ENCODE results near the gene HCN2.
A peak's percentile ranks its signal among the peaks of the same experiment; 100 is the strongest.

Gene HCN2

DNA sequence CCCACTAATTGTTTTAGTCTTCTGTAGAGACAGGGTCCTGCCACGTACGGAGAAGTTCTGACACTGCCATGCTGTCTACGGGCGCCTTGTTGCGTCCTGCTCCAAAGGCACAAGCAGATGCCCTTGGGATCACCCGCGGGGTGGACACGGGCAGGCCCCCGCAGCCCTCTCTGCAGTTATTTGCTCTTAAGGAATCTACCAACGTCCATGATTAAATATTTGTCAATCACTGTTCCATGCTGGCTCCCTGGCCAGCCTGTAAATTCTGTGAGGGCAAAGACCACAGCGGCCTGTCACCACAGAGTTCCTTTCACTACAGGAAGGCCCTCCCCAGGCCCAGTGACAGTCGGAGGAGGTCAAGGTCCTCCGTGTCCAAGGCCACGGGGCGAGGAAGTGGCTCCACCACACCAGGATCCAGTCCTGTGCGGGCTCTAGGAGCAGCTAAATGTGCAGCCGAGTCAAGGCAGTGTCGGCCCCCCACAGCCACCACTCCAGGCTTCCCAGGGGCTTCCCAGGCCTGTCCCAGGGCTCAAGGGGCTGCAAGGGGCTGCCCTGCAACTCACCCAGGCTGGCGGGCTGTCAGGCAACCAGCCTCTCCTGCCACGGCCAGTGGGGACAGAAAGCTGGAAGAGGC lies 71.2 kb downstream of the HCN2 start:
- DNase-seq, result no peak

DNA sequence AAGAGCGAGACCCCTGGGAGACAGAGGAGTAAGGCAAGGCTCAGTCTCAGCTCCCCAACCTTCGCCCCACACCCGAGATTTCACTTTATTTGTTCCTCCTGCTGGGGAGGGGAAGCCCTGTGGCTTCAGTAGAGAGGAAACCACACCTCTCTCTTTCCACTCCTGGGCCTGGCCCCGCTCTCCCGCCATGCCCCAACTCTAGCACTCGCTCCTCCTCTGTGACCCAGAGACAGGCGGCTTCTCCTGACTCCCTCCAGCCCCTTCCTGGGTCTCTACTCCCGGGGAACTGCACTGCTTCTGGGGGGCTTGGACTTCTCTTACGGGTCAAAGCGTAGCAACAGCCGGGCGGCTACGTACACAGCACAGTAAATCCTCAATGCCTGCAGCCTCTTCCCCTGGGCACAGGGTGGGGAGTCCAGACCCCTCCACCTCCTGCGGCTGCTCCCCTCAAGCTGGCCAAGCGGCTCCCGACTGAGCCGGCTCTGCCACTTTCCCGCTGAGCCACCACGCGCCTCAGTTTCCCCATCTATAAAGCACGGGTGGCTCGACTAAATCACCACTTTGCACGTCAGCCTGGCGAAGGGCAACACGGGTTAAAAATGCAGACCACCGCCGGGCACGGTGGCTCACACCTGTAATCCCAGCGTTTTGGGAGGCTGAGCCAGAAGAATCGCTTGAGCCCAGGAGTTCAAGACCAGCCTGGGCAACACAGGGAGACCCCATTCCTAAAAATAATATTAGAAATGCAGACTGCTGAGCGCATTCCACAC lies 71.9 kb downstream of the HCN2 start:
- DNase-seq, result no peak

- no peak for DNase-seq
Observed at GRCh38 chr19:662207-662961, 72.7 kb downstream of the HCN2 start.

DNA sequence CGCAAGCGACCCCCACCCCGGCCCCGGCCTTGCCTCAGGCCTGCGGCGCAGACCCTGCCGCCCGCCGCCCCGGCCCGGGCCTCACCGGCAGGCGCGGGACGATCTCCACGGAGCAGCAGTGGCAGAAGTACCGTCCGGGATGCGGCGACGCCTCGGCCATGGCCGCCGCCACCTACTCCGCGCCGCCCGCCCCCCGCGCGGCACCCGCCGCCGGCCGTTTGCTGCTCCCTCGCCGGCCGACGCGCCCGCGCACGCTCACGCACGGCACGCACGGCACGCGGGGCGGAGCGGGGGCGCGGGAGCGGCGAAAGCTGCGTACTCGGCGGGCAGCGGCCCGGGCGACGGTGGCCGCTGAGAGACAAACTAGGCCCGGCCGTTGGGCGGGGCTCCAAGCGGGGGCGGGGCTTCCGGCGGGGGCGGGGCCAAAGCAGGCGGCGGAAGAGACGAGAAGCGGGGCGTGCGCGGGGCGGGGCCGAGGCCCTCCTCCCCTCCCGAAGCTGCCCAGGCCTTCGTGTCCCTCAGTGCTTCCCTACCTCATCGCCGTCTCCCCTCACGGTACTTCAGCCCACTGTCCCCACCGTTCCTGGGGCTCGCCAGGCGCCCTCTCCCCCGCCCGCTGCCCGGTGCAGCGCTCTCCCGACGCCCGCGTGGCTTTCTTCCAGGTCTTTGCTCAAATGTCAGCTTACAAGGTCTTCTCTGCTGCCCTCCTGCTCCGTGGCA lies 73.4 kb downstream of the HCN2 start, which contains the start of gene RNF126:
Gene RNF126, minus strand, starts transcription at position 253 of the 720 bp plus-strand sequence. Its CDS starts 93 bp downstream, at position 160.
- DNase-seq, result peak; percentile 64

DNA sequence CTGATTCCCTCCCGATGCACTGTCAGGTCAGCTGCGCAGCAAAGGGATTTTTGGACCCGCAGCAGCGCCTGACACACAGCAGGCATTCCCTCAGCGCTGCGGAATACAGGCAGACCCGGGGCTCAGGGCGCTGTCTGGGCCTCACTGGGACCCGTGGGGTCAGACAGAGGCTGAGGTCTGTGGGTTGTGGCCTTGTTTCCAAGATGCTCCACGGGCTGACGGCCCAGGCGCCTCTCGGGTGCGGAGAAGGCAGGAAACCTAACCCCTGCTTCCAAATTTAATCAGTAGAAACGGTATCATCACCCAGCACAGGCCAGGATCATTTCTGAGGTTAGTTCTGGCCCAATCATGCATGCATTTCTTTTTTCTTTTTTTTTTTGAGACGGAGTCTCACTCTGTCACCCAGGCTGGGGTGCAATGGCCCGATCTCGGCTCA lies 74.0 kb downstream of the HCN2 start:
- no peak for DNase-seq

- peak; percentile 53 for DNase-seq
Observed at GRCh38 chr19:664913-665443, 75.3 kb downstream of the HCN2 start.

All from NCI-H526 treated with DMSO at 0.1 percent for 48 hours (cell line).